Stimulated activated CD4-positive, alpha-beta T cell treated with anti-CD3 and anti-CD28 coated beads, Interleukin-2, amount 100 ng/mL, for 4 hours (primary cell): Measurements from ENCODE around the gene PLEKHF1.

Experiments used
- DNase-seq: peaks from one replicate; pipeline ENCODE4 v3.0.0-alpha.2; 2020; ENCODE audit warnings: low read depth

The PLEKHF1 gene

DNA sequence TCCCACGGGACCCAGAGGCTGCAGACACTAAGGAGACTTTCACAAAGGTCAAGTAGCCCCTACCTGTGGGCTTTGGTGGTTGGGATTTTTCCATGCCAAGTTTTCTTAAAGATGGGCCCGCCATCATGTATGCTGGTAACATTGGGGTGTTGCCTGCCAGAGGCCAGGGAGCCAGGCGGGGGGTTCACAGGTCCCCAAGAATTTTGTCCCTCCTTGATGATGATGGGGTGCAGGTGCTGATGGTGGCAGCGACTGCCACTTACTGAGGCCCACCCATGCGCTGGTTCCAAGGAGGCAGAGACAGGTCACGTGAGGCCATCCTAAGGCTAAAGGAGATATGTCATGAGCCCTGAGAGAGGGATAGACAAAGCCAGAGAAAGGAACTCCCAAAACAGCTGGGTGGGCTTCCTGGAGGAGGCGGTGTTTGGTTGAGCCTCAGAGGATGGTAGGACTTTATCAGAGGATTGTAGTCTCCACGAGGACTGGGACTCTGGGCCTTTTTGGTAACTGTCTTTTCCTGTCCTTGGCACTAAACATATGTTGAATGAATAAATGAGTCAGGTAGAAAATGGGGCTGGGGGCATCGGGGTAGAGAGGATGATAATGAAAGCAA, 14.4 kb downstream of the PLEKHF1 start:
- no peak for DNase-seq

DNA sequence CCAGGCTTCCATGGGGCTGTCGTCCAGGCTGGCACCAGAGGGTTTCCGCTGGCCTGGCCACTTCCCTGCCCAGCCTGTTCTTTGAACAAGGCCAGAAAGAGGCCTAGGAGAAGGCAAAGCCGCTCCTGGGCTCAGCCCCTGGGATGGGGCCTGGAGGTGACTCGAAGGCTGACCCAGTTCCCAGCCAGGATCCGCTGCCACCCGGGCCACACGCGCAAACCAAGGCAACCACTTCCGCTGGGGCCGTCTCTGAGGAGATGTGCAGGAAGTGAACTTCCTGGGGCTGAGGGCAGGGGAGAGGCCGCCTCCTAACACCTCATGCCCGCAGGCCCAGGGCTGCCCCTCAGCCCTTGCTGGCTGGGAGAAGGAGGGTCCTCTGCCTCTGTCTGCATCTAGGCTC, 15.2 kb downstream of the PLEKHF1 start:
- DNase-seq = peak; percentile 59

DNA sequence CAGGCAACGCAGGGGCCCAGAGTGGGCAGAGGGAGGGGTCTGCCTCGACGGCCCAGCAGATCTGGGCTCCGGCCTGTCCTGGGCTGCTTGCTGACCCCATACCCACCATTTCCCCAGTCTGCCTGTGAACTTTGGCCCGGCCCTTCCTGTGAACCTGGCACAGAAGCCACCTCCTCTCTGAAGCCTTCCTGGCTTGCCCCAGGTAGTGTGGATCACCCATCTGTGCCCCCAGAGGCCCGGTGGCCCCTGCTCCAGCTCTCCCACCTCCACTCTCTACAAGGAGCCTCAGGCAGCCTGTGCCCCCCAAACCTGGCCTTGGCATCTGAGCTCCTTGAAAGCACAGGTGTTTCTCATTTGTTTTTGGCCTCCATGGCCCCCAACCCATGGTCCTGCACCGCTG, 15.7 kb downstream of the PLEKHF1 start:
- DNase-seq = no peak

DNA sequence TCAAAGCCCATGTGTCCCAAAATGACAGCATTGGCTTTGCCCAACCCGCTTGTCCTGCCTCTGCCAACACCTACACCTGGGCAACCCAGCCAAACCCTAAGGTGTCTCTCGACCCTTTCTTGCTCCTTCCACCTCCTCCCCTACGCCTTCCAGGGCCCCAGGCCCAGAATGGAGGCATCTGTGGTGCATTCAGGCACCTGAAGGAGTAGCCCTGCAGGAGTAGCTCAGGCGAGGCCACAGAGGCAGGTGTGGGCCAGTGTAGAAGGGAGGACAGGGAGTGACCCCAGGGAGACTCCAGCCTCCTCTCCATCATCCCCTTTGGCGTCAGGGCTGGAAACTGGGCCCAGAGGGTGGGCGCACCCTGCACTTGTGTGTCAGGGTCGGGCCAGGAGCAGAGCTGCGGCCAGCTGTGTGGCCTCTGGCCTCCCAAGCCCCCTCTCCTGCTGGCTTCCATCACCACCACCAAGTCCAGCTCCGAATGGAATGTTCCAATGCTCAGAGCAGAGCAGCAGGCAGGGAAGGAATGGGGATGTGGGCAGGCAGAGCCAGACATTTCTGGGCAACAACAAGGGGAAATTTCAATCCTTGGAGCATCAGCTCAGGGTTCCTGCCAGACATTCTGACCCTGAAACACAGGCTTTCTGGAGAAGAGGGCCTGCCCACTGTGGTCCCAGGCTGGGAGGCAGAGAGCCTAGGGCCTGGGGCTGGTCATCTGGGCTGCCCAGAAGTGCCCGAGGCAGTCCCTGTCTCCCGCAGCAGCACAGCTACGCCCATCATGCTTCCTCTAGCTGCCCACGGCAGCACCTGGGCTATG, 16.4 kb downstream of the PLEKHF1 start:
- DNase-seq = no peak

DNA sequence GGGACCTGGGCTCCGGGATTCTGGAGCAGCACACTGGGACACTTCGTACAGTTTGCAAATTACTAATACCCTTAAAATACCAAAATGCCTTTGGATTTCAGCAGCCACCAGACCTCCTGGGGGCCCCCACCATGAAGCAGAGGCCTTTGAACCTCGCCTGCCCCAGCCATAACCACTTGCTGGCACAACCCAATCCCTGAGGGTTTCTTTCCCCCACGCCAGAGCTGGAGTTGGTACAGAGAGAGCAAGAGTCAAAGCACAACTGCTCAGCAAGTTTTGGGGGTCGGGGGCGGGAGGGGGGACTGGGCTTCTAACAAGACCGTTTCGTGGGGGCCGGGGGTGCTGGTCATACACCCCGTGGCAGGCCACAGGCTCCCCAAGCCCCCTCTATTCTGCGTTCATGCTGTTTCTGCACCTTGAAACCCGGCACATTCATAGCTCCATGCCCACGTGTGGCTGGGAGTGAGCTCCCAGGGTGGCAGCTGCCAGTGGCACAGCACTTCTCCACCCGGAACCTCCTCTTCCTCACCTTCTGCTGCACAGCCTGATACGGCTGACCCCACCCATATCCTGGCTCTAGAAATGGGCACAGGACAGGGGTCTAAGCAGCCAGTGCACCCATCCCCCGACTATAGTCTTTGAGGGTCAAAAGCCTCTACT, 17.1 kb downstream of the PLEKHF1 start:
- DNase-seq = no peak

DNA sequence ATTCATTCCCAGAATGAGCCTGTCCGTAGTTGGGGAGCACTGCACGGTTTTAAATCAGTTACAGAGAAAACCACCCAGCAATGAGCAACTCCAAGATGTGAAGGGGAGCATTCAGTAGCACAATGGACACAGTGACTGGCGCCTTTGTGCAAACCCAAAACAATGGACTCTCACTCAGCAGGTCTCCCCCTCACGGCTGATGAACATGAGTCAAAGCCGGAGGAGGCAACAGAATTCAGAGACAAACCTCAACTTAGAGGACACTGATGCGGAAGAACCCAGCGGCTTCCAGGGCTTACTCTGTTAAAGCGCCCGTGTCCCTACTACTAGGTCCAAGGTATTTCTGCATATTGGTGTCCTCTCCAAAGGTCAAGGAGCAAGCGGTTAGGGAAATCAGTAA, 17.7 kb downstream of the PLEKHF1 start:
- no peak for DNase-seq

DNA sequence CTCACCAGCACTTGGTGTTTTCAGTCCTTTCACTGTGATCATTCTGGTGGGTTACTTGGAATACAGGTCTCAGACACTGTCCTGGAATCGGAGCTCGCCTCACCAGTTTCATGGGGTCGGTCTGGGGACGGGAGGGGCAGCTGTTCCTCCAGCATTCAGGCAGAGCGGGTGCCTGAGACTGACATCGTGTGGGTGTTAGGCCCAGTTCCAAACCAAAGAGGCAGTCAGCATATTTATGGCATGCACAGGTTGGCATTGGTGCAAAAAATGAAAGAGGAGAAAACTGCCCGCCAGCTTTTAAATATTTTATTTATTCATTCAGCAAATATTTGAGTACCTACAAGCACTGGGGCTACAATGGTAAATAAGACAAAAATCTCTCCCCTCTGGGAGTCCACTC, 20.1 kb downstream of the PLEKHF1 start:
- no peak for DNase-seq

DNA sequence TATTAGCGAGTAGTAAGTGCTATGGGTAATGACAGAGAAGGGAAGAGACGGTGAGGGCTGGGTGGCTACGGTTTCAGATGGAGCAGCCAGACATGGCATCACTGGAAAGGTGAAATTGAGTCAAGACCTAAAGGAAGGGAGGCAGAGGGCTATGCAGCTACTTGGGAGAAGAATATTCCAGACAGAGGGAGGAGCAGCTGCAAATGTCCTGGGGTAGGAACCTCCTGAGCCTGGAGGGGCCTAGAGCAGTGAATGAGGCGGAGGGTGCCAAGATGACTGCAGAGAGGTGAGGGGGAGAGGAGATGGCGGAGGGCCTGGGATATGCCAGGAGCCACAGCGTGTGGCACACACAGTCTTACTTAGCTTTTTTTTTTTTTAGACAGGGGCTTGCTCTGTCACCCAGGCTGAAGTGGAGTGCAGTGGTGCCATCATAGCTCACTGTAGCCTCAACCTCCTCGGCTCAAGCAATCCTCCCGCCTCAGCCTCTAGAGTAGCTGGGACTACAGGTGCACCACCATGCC, 21.1 kb downstream of the PLEKHF1 start:
- DNase-seq = no peak

DNA sequence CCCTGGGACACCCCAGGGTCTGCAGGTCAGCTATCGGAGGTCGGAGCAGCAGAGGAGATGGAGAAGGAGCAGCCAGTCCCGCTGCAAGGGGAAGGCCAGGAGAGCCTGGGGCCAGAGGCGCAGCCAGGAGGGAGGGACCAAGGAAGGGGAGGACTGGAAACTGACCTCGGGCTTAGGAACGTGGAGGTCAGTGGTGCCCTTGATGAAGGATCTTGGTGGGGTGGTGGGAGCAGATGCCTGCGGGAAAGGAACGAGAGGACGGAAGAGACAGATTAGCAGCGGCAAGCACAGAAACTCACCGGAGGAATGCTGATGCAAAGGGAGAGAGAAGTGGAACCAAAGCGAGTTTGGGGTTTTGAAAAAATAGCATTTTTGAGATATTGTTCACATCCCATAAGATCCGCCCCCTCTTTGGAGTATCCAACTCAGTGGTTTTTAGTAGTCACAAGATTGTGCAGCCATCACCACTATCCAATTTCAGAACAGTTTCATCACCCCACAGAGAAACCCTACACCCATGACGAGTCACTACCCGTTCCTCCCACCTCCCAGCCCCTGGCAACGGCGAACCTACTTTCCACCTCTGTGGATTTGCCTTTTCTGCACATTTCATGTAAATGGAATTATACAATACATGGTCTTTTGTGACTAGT, 22.1 kb downstream of the PLEKHF1 start:
- DNase-seq = no peak

DNA sequence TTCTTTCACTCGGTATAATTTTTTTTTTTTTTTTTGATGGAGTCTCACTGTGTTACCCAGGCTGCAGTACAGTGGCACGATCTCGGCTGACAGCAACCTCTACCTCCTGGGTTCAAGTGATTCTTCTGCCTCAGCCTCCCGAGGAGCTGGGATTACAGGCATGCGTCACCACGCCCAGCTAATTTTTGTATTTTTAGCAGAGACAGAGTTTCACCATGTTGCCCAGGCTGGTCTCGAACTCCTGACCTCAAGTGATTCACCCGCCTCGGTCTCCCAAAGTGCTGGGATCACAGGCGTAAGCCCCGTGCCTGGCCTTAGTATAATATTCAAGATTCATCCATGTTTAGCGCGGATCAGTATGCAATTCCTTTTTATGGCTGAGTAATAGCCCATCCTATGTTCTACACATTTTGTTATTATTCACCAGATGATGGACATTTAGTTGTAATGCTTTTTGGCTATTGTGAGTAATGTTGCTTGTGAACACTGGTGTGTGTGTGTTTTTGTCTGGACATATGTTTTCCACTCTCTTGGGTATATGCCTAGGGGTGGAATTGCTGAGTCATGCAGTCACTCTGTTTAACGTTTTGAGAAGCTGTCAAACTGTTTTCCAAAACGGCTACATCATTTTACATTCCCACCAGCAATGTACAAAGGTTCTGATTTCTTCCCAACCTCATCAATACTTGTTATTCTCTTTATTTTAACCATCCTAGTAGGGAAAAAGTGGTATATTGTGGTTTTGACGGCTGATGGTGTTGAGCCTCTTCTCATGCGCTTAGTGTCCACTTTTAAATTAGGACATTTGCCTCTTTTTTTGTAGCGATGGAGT, 22.9 kb downstream of the PLEKHF1 start:
- DNase-seq = no peak

DNA sequence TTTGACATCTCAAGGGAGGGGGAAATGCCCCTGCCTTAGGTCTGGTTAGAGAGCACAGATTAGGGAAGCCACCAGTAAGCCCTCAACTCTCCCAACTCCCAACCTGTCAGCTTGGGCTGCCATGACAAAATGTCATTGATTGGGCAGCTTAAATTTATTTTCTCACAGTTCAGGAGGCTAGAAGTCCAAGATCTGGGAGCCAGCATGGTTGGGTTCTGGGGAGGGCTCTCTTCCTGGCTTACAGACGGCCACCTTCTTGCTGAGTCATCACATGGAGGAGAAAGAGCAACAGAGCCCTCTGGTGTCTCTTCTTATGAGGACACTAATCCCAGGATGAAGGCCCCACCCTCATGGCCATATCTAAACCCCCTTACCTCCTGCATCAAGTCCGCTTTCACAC, 25.6 kb downstream of the PLEKHF1 start:
- peak; percentile 50 for DNase-seq

DNA sequence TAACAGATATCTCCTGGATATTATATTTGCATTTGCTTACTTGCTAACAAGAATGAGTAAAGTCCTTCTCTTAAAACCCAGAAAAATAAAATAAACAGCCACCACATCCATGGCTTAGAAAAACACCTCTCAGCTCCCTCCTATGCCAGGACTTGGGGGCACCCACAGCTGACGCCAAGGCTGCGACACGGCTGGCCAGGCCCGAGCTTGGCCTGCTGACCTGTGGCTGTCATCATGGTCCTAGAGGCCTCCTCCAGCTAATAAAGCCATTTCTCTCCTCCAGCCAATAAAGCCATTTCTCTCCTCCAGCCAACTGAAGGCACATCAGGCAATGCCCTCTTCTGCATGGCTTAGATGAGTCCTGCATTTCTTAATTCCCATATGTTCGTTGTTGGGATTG, 28.9 kb downstream of the PLEKHF1 start:
- no peak for DNase-seq

DNA sequence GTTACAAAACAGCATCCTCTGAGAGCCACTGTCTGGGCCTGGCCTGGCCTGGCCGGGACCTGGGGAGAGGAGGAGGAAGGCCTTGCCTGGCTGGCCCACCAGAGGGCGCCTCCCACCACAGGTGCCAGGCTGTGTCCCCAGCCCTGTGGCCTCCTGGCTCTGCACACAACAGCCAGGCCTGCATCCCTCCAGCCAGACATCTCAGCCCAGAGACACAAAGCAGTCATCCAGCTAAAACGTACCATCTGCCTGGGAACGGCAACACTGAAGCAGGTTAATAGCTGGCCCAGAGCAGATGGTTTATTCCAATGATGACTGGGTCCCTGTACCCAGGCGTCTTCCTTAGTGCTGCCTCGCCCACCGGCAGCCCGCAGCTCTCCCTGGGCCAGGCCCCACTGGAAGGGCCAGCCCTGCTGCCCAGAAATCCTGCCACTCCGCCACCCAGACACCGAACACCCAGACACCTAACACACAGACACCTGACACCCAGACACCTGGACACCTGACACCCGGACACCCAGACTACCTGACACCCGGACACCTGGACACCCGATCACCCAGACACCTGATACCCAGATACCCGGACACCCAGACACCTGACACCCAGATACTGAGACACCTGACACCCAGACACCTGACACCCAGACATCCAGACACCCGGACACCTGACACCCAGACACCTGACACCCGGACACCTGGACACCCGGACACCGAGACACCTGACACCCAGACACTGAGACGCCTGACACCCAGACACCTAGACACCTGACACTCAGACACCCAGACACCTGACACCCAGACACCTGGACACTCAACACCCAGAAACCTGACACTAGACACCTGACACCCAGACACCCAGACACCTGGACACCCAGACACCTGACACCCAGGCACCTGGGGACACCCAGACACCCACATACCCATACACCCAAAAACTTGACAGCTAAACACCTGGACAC, 29.7 kb downstream of the PLEKHF1 start:
- peak; percentile 72 for DNase-seq

DNA sequence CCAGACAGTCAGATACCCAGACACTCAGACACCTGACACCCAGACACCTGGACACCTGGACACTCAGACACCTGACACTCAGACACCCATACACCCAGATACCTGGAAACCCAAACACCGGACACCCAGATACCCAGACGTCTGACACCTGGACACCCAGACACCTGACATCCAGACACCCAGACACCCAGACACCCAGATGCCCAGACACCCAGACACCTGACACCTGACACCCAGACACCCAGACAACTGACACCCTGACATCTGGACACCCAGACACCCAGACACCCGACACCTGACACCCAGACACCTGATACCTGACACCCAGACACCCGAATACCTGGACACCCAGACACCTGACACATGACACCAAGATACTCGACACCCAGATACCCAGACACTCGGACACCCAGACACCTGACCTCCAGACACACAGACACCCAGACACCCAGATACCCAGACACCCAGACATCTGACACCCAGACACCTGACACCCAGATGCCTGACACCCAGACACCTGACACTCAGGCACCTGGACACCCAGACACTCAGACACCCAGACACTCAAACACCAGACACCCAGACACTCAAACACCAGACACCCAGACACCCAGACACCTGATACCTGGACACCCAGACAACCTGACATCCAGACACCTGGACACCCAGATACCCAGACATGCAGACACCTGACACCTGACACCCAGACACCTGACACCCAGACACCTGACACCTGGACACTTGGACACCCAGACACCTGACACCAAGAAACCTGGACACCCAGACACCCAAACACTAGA, 30.7 kb downstream of the PLEKHF1 start:
- no peak for DNase-seq

DNA sequence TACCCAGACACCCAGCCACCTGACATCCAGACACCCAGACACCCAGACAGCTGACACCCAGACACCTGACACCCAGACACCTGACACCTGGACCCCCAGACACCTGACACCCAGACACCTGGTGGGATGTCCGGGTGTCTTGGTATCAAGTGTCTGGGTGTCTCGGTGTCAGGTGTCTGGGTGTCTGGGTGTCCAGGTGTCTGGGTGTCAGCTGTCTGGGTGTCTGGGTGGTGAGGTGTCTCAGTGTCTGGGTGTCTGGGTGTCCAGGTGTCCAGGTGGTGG, 31.2 kb downstream of the PLEKHF1 start:
- DNase-seq = no peak

DNA sequence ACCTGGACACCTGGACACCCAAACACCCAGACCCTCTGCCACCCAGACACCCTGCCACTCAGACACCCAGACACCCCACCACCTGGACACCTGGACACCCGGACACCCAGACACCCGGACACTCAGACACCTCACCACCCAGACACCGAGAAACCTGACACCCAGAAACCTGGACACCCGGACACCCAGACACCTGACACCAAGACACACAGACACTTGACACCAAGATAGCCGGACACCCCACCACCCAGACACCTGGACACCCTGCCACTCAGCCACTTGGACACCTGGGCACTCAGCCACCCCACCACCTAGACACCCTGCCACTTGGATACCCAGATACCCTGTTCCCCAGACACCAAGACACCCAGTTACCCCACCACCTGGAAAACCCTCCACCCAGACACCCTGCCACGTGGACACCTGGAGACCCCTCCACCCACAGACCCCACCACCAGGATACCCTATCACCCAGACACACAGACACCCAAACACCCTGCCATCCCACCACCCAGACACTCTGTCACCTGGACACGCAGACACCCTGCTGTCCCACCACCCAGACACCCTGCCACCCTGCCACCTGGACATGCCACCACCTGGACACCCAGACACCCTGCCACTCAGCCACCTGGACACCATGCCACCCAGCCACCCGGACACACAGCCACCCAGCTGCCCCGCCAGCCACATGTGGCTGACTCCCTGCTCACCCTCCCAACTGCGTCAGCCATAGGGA, 32.4 kb downstream of the PLEKHF1 start:
- no peak for DNase-seq

DNA sequence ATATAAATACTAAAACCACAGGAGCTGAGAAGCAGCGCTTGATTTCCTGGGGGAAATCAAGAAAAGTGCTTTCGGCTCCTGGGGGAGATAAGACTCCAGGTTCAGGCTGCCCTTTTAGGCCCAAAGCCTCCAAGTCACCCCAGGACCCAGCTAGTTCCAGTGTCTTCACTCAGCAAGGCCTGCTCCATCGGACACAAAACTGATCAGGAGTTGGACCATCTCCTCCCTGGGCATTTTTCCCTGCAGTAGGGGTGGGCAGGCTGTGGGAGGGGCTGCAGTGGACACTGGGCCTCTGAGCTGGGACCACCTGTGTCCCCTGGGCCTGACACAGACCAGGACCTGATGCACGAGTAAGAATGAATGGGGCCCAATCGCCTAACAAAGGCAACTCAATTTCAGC, 34.6 kb downstream of the PLEKHF1 start:
- no peak for DNase-seq

DNA sequence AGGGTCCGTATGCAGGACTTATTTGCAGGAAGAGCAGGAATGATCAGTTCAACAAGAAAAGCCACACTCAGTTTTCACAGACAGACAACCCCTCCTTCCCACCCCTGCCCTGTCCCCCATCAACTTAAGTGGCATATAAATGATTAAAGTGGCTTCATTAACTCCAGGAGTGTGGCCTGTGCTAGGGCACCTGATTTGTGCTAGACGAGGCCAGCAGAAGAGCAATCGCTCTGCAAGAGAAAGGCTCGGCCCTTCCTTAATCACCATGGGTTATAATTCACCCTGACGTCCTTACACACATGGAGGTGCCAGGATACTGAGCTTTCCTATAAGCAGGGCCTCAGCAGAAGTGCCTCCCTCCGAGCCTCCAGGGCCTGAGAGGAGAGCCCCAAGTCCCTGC, 35.2 kb downstream of the PLEKHF1 start:
- DNase-seq = no peak
